ENCODE data around the gene PSMC3.
"Not testable (repeated sequence)": the region's sequence is repeated elsewhere in the genome, so short reads cannot be mapped to it uniquely, and the experiment has no call there.

Gene PSMC3

GRCh38 chr11:47426062-47426956, at the start of gene PSMC3:
PSMC3 (minus strand) TSS chr11:47426439; CDS start chr11:47426279, 160 bp downstream.
- no peaks in the 10 kb centered on the region for H3K27me3 ChIP-seq (ENCODE audit: control insufficient read depth, insufficient read depth, low read length)
- peak within 1 kb of the TSS; percentile 48 for H3K4me3 ChIP-seq (ENCODE audit: low read length)
- peaks cover 11% of the 10 kb centered on the region for H3K4me1 ChIP-seq (ENCODE audit: control insufficient read depth, insufficient read depth, low read length)
- peak within 1 kb of the TSS; percentile 76 for H3K9ac ChIP-seq (ENCODE audit: low read length)
- no peaks in the 10 kb centered on the region for H3K9me3 ChIP-seq (ENCODE audit: control insufficient read depth, low read length)
- peaks cover 12% of the 10 kb centered on the region for H3K36me3 ChIP-seq (ENCODE audit: control insufficient read depth, insufficient read depth, low read length)

GRCh38 chr11:47470671-47471070, 44.4 kb upstream of the PSMC3 start:
- Histone ChIP-seq H3K36me3 (ENCODE audit: control insufficient read depth, insufficient read depth, low read length) (peaks cover 19% of the 10 kb centered on the region), H3K4me1 (ENCODE audit: control insufficient read depth, insufficient read depth, low read length) (peaks cover 13% of the 10 kb centered on the region), H3K9me3 (ENCODE audit: control insufficient read depth, low read length) (no peaks in the 10 kb centered on the region), H3K27me3 (ENCODE audit: control insufficient read depth, insufficient read depth, low read length) (no peaks in the 10 kb centered on the region), H3K4me3 (ENCODE audit: low read length) (no peak overlapping the region), H3K9ac (ENCODE audit: low read length) (no peak overlapping the region)

DNA sequence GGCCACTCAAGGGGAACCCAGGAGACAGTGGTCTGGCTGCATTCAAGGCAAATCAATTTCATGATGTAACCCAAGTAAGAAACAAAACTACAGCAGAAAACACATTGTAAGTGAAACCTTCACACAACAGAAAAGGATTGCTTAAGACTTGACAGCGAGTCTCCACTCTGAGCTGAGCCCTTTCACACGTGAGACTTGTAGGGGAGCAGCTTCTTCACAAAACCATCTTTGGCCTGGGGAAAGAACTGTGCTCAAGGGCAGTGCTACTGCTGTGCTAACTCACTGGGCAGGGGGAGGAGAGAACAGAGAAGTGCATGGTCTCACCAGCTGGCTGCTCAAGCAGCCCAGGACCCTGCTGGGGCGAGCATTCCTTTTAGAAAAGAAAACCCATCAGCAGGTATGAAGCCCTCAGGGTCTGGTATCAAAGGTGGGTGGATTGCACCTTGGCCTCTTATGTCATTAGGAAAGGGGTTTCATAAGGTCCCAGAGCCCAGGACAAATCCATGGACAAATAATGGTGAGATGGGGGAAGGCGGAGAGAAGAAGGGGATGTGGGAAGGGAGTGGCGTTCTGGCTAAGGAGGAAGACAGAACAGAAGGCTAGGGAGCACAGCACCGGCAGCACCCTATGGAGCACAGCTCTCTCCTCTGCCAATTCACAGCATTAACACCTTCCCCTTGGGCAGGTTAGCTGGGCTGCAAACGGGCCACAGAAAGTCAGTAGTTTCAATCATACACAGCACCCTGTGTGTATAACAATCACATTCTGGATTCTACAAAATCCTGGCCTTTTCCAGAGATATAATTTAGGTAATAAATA, 43.3 kb upstream of the PSMC3 start:
- H3K9ac ChIP-seq (ENCODE audit: low read length), result no peak overlapping the region
- H3K9me3 ChIP-seq (ENCODE audit: control insufficient read depth, low read length), result no peaks in the 10 kb centered on the region
- peaks cover 13% of the 10 kb centered on the region for H3K36me3 ChIP-seq (ENCODE audit: control insufficient read depth, insufficient read depth, low read length)
- peaks cover 13% of the 10 kb centered on the region for H3K4me1 ChIP-seq (ENCODE audit: control insufficient read depth, insufficient read depth, low read length)
- H3K4me3 ChIP-seq (ENCODE audit: low read length), result no peak overlapping the region
- no peaks in the 10 kb centered on the region for H3K27me3 ChIP-seq (ENCODE audit: control insufficient read depth, insufficient read depth, low read length)

DNA sequence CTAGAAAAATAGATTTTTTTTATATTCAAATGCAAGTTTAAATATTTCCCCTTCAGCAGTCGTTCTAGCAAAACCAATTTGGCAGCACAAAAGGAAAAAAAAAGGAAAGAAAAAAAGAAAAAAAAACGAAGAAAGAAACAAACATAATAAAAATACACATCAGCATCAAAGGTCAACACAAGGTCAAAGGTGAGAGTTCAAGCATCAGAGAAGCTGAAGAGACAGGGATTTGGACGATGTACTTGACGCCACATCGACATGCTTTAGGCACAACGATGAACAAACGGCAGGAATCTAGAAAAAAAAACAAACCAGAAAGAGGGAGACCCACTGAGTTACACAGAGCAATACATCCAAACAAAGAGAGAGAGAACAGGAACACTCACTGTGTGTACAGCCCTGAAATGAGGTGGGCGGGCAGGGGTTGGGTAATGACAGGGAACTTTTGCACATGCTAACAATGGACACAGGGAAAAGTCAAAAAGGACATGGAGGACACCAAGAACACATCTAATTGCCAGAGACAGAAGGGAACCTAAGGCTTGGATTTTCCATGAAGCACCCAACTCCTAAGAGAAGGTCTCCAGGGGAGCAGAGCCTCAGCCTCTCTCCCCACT, 42.5 kb upstream of the PSMC3 start:
- no peaks in the 10 kb centered on the region for H3K27me3 ChIP-seq (ENCODE audit: control insufficient read depth, insufficient read depth, low read length)
- no peak overlapping the region for H3K4me3 ChIP-seq (ENCODE audit: low read length)
- no peak overlapping the region for H3K9ac ChIP-seq (ENCODE audit: low read length)
- peaks cover 13% of the 10 kb centered on the region for H3K36me3 ChIP-seq (ENCODE audit: control insufficient read depth, insufficient read depth, low read length)
- H3K4me1 ChIP-seq (ENCODE audit: control insufficient read depth, insufficient read depth, low read length), result peaks cover 13% of the 10 kb centered on the region
- H3K9me3 ChIP-seq (ENCODE audit: control insufficient read depth, low read length), result no peaks in the 10 kb centered on the region

GRCh38 chr11:47467357-47467756, 41.1 kb upstream of the PSMC3 start:
- H3K9me3 ChIP-seq (ENCODE audit: control insufficient read depth, low read length), result no peaks in the 10 kb centered on the region
- H3K9ac ChIP-seq (ENCODE audit: low read length), result peak overlapping the region; percentile 24
- H3K27me3 ChIP-seq (ENCODE audit: control insufficient read depth, insufficient read depth, low read length), result no peaks in the 10 kb centered on the region
- peaks cover 8% of the 10 kb centered on the region for H3K36me3 ChIP-seq (ENCODE audit: control insufficient read depth, insufficient read depth, low read length)
- peaks cover 13% of the 10 kb centered on the region for H3K4me1 ChIP-seq (ENCODE audit: control insufficient read depth, insufficient read depth, low read length)
- H3K4me3 ChIP-seq (ENCODE audit: low read length), result no peak overlapping the region

GRCh38 chr11:47466701-47467250, 40.5 kb upstream of the PSMC3 start:
- Histone ChIP-seq H3K9me3 (ENCODE audit: control insufficient read depth, low read length) (no peaks in the 10 kb centered on the region), H3K4me3 (ENCODE audit: low read length) (no peak overlapping the region), H3K36me3 (ENCODE audit: control insufficient read depth, insufficient read depth, low read length) (peaks cover 8% of the 10 kb centered on the region), H3K9ac (ENCODE audit: low read length) (peak overlapping the region; percentile 24), H3K4me1 (ENCODE audit: control insufficient read depth, insufficient read depth, low read length) (peaks cover 13% of the 10 kb centered on the region), H3K27me3 (ENCODE audit: control insufficient read depth, insufficient read depth, low read length) (no peaks in the 10 kb centered on the region)

DNA sequence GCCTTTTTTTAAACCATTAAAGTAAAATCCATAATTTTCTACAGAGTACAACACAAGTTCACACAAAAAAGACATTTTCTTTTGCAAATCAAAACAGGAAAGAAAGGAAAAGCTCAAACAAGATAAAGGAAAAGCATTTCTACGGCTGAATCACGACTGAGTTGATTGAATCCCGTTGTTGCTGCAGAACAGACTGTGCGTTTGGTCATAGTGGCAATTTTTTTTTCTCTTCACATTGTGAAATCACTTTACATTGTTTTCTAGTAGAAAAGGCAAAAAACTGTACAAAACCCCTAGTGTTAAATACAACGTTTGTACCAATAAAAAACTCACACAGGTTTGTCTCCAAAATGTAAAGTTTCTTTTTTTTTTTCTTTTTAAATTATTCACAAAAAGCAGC, 40.0 kb upstream of the PSMC3 start:
- H3K4me1 ChIP-seq (ENCODE audit: control insufficient read depth, insufficient read depth, low read length), result peaks cover 13% of the 10 kb centered on the region
- H3K27me3 ChIP-seq (ENCODE audit: control insufficient read depth, insufficient read depth, low read length), result no peaks in the 10 kb centered on the region
- no peak overlapping the region for H3K9ac ChIP-seq (ENCODE audit: low read length)
- peaks cover 8% of the 10 kb centered on the region for H3K36me3 ChIP-seq (ENCODE audit: control insufficient read depth, insufficient read depth, low read length)
- no peaks in the 10 kb centered on the region for H3K9me3 ChIP-seq (ENCODE audit: control insufficient read depth, low read length)
- no peak overlapping the region for H3K4me3 ChIP-seq (ENCODE audit: low read length)

GRCh38 chr11:47464483-47464882, 38.2 kb upstream of the PSMC3 start:
- Histone ChIP-seq H3K9ac (ENCODE audit: low read length) (no peak overlapping the region), H3K4me3 (ENCODE audit: low read length) (no peak overlapping the region), H3K4me1 (ENCODE audit: control insufficient read depth, insufficient read depth, low read length) (peaks cover 13% of the 10 kb centered on the region), H3K36me3 (ENCODE audit: control insufficient read depth, insufficient read depth, low read length) (no peaks in the 10 kb centered on the region), H3K27me3 (ENCODE audit: control insufficient read depth, insufficient read depth, low read length) (no peaks in the 10 kb centered on the region), H3K9me3 (ENCODE audit: control insufficient read depth, low read length) (no peaks in the 10 kb centered on the region)

DNA sequence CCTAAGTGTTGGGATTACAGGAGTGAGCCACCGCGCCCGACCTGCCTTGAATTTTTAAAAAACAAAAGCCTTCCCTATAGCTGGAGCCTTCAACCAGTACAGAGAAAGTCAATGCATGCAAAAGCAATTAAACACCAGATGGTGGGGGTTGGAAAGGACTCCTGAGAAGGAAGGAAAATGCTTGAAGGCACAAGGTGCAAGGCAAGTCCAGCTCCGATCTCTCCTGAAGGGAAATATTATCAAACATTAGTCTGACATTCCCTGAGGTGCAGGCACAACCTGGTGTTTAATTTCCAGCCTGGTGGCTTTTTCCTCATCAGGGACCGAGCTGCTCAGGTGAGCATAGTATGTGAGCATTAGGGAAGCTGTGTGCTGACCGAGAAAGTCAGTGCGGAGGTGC, 35.6 kb upstream of the PSMC3 start:
- Histone ChIP-seq H3K27me3 (ENCODE audit: control insufficient read depth, insufficient read depth, low read length) (no peaks in the 10 kb centered on the region), H3K4me1 (ENCODE audit: control insufficient read depth, insufficient read depth, low read length) (peaks cover 4% of the 10 kb centered on the region), H3K4me3 (ENCODE audit: low read length) (no peak overlapping the region), H3K9me3 (ENCODE audit: control insufficient read depth, low read length) (no peaks in the 10 kb centered on the region), H3K36me3 (ENCODE audit: control insufficient read depth, insufficient read depth, low read length) (no peaks in the 10 kb centered on the region), H3K9ac (ENCODE audit: low read length) (no peak overlapping the region)

- Histone ChIP-seq H3K4me3 (ENCODE audit: low read length) (no peak overlapping the region), H3K9ac (ENCODE audit: low read length) (no peak overlapping the region), H3K36me3 (ENCODE audit: control insufficient read depth, insufficient read depth, low read length) (no peaks in the 10 kb centered on the region), H3K27me3 (ENCODE audit: control insufficient read depth, insufficient read depth, low read length) (no peaks in the 10 kb centered on the region), H3K9me3 (ENCODE audit: control insufficient read depth, low read length) (no peaks in the 10 kb centered on the region), H3K4me1 (ENCODE audit: control insufficient read depth, insufficient read depth, low read length) (no peaks in the 10 kb centered on the region)
Measured at GRCh38 chr11:47460571-47461235, 34.5 kb upstream of the PSMC3 start.

GRCh38 chr11:47454258-47454671, 28.0 kb upstream of the PSMC3 start:
- not testable (repeated sequence) for H3K27me3 ChIP-seq (ENCODE audit: control insufficient read depth, insufficient read depth, low read length); H3K4me1 ChIP-seq (ENCODE audit: control insufficient read depth, insufficient read depth, low read length); H3K9me3 ChIP-seq (ENCODE audit: control insufficient read depth, low read length); H3K9ac ChIP-seq (ENCODE audit: low read length); H3K36me3 ChIP-seq (ENCODE audit: control insufficient read depth, insufficient read depth, low read length); H3K4me3 ChIP-seq (ENCODE audit: low read length)

Measured in mucosa of stomach (tissue), 1 donor.